ENCODE measurements around the gene PTPRU.

PTPRU gene

DNA sequence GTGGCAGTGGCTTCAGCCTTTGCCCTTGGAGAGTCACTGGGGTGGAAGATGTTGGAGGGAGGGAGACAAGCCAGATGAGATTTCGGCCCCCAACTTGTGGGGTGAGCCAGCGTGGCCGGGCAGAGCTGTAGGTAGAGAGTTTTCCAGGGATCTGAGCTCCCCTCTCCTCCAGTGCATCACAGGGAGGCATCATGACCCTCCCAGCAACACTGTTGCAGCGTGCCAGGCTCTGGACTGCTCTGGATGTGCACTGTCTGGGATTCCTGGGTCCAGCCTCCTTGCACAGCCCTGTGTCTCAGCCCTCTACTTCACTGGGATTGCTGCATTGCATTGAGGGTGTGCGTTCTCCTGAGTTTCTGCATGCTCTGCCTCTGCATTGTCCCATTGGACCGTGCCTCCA is 8.9 kb downstream of the PTPRU start:
- no peak for DNase-seq (ENCODE audit: low read depth in 2 of 2)

DNA sequence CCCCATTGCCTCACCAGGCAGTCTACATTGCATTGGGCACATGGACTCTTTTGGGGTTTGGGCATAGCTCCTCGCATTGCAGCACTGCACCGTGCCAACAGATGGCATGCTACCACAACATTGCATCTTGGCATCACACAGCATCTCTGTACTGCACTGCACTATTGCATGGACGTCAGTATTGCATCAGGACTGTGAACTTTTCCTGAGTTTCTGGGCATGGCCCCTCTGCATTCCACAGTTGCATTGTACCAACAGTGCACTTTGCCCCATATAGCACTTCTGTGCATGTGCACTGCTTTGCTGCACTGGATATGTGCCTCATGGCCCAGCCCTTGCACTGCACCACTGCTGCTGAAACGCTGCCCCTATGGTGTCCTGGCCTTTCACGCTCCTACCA is 9.6 kb downstream of the PTPRU start:
- no peak for DNase-seq (ENCODE audit: low read depth in 2 of 2)

DNA sequence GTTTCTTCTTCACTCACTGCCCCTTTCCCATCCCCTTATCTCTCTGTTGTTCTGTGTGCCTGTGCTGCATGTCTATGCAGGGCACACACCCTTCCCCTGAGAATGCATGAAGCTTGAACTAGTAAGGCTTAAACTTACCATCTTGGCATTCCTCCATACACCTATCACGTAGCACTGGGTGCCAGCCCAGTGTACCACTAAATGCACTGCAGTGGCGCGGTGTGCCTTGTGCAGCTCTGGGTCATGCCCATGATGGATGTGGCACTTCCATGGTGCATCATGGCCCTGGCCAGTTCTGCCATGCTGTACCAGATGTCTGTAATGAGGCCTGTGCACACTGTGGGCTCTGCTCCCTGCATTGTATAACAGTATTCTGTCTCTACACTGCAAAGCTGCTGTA is 10.7 kb downstream of the PTPRU start:
- DNase-seq (ENCODE audit: low read depth in 2 of 2), result no peak

DNA sequence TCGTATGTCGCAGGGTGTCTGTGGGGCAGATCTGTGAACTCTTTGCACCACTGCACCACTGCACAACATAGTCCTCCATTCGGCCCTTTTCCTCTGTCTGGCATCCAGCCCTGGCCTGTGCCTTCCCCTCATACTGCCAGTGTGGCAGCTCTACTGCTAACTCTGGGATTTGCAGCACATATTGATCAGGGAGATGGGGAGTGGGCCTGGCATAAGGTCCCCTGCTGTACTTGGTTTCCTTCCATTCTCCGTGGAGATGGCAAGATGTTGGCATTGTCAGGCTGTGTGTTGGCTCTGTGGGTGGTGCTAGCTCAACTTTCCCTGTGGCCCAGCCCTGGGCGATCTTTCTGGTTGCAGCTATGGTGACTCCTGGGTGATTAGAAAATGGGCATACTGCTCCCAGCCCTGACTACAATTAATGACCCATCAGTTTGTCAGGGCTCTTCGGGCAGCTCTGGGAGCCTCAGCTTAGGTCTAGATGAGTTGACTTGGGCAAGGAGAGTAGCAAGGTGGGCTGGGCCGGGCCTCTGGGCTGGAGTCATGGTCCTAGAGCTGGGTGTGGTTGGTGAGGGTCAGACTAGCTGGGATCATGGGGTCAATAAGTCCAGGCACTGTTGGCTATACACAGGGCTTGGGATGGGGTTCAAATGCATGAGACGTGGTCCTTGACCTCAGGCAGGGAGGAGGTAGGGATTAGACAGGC is 11.4 kb downstream of the PTPRU start:
- no peak for DNase-seq (ENCODE audit: low read depth in 2 of 2)

DNA sequence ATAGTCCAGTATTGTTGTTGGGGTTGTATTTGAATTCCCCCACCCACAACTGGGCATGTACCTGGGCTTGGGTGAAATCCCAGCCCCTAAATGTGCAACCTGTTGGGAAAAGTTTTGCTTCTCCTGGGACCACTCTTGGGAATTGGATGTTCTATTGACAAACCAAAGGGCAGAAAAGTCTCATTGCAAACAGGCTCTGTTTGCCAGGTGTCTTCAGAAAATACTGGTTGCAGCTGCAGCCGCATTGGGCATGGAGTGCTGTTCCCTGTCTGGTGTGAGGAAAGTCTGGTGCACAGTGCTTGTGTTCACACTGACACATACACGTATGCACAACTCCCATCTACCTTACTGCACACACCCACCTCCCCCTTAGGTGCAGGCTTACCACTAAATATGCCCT is 12.1 kb downstream of the PTPRU start:
- no peak for DNase-seq (ENCODE audit: low read depth in 2 of 2)

DNA sequence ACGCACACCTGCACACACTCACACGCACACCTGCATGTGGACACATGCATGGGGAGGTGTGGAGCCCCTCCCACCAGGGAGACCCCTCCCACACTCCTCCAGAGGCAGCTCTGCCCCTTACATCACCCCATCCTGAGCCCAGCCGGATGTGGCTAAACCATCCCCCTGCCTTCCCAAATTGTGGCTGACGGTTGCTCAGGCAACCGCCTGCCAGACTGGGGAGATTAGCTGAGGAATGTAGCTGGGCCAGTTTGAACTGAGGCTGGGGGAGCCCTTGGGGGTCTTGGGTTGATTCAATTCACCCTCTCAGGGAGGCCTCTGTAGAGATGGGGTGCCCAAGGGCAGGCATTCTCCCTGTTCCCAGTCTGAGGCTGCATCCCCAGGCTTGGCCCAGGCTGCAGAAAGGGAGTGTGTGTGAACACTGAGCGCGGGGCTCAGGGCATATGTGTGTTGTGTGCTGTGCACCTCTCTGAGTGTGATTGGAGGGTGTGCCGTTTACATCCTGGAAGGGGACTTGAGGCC is 12.9 kb downstream of the PTPRU start:
- DNase-seq (ENCODE audit: low read depth in 2 of 2), result no peak

DNA sequence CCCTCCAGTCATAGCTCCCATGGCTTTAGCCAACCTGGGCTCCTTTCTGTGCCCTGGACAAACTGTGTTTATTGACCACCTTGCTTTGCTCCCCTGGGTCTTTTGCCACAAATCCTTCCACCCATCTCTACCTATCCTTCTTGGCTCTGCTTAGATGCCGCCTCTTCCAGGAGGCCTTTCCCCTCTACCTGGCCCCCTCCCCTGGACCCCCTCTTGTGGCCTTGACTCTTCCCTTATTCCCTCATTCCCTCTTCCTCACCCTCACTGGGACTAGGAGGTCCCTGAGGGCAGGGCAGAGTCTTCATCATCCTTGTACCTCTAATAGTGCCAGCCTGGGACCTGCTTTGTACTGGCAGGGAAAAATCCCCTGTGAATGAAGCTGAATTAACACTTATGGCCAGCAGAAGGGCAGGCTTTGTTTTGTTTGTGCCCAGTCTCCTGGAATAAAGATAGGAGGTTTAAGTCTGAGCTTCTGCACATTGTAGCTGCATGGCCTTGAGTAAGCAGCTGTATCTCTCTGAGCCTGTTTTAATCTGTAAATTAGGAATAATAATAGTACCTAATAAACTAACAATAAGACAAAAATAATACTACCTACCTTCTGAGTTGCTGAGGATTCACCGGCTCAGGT is 13.7 kb downstream of the PTPRU start:
- no peak for DNase-seq (ENCODE audit: low read depth in 2 of 2)

DNA sequence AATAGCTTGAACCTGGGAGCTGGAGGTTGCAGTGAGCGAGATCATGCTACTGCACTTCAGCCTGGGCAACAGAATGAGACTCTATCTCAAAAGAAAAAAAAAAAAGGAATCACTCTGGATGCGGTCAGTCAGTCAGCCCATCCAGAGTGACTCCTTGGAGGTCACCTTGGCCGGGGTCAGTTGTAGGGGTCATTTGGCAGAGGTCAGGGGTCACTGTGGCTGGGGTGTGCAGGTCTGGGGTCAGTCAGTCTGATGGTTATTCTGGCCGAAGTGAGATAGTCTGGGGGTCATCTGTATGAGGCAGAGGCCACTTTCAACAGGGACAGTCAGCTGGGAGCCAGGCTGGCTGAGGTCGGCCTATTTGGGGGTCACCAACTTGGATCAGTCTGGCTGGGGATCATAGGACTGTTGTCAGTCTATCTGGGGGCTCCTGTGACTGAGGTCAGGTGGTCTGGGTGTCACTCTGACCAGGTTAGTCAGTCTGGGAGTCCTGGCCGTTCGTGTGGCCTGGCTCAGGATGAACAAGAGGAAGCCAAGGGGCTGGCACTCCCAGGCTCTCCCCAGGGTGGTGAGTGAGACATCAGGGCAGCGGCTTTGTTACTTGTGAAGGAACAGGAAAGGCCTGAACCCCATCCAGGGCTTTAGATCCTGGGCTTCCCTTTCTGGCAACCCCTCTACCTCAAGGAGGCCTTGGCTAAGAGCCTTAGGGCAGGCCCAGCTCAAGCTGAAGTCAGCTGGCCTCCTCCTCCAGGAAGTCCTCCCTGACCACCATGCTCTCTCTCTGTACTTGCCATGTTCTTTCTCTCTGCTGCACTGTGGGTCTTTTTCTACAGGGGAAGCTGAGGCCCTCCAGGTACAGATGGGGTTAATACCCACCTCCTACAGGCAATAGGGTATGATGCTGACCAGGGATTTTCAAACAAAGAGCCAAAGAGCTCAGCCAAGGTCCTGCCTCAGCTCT is 15.1 kb downstream of the PTPRU start:
- DNase-seq (ENCODE audit: low read depth in 2 of 2), result no peak

DNA sequence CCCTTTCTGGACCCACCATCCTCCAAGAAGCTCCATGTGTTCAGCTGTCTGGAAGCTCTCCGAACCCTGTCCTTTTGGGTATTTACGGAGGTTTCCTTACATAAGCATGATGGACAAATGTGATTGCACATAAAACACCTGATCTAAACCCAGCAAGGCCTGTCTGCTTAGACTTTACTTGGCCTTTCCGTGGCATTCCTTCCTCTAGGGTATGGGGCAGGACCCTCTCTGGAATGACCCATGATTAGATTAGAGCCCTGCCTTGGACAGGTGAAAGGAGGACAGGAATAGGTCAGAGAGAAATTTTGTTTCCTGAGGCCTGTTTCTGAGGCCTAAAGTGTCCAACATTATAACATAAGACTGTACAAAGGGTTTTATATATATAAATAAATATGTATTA is 16.9 kb downstream of the PTPRU start:
- DNase-seq (ENCODE audit: low read depth in 2 of 2), result no peak

DNA sequence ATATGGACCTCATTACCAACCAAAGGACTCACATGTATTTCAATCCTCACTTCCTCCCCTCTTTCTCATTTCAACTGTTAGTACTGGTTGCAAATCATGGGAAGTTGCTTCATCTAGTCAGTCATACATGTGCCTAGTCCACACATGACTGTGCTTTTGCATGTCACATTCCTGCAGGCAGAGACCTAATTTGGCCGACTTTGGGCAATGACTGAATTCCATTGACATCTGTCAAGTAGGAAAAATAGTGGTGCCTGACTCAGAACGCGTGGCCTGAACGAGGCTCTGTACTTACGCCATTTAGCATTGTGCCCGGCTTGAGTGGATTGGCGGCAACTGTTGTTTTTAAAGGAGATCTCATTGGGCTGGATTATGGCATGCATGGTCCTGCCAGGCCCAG is 18.0 kb downstream of the PTPRU start:
- DNase-seq (ENCODE audit: low read depth in 2 of 2), result no peak

DNA sequence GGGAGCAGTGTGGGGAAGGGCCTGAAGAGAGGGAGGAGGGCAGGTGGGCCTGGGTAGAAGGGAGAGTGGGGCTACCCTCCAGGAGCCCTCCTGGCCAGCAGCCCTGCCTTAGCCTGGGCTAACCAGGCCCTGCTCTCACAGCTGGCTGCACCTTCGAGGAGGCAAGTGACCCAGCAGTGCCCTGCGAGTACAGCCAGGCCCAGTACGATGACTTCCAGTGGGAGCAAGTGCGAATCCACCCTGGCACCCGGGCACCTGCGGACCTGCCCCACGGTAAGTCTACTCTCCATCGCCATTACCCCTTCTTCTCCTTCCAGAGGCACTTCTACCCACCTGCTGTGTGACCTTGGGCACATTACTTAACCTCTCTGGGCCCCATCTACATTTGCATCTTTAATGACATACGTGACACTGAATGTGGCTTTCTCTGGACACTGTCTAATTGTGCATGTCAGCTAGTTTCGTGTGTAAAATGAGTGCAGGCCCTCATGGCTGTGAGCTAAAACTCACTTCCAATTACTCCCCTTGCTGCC is 18.9 kb downstream of the PTPRU start:
- no peak for DNase-seq (ENCODE audit: low read depth in 2 of 2)

DNA sequence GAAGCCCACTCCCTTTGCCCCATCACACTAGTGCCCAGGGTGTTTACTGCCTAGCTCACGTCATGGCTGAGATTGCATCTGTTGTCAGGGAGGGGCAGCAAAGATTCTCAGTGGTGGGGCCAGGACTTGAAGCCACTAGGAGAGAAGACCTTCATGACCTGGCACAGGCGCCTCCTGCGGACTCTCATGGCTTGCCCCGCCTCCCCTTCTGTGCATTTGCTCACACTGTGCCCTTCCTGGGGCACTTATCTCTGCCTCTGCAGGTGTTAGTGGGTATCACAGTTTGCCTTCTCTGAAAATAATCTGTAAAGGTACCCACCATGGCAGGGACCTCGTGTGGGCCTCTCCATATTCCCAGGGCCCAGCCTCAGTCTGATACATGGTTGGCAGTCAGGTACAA is 20.1 kb downstream of the PTPRU start:
- no peak for DNase-seq (ENCODE audit: low read depth in 2 of 2)

DNA sequence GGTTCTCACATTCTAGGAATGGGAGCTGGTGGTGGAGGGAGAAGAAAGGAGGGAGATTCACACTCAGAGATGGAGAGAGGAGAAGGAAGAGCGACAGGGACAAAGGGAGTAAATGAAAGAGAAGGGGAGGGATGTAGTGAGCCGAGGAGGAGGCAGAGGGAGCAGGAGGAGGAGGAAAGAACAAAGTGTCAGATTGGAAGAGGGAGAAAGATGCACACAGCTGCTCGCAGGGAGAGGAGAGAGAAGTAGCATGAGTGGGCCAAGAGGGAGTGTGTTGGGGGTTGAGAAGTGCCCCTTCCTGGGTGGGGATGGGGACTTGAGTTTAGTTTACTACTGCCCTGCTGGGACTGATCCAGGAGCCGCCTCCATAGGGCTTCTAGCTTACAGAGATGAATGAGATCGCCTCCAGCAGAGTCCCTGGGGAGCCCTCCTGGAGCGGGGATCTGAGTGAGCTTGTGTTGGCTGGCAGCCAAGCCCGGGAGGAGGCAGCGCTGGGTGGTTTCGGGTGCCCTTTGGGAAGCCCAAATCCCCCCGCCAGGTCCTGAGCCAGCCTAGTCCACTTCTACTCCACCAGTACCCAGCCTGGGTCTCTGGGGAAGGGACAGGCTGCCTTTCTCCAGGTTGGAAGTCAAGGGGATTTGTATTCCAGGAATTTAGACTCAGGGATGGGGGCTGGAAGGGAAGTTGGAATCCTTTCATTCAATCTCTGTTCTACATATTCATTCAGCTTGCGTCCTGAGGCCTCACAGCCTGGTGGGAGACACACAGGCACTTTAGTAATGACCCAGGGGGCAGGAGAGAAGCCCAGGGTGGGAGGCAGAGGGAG is 20.9 kb downstream of the PTPRU start:
- no peak for DNase-seq (ENCODE audit: low read depth in 2 of 2)

DNA sequence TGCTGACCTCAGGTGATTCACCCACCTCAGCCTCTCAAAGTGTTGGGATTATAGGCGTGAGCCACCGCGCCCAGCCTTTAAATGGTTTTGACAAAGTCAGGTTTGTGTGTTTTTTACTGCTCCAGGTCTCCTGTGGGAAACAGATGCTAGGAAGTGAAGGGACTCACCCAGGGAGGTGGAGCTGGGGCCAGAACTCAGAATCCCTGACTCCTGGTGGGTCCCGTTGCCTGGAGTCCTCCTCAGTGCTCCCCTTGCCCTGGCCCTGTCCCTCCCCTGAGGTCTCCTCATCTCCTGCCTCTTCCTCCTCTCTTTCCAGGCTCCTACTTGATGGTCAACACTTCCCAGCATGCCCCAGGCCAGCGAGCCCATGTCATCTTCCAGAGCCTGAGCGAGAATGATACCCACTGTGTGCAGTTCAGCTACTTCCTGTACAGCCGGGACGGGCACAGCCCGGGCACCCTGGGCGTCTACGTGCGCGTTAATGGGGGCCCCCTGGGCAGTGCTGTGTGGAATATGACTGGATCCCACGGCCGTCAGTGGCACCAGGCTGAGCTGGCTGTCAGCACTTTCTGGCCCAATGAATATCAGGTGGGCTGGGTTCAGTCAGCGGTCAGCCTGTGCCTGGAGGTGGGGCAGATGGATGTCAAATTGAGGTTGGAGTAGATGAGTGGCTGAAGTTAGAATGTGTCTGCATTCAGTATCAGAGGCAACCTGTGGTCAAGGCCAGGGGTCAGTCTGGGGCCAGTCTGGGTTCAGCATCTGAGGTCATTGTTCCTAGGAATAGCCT is 22.1 kb downstream of the PTPRU start:
- no peak for DNase-seq (ENCODE audit: low read depth in 2 of 2)

DNA sequence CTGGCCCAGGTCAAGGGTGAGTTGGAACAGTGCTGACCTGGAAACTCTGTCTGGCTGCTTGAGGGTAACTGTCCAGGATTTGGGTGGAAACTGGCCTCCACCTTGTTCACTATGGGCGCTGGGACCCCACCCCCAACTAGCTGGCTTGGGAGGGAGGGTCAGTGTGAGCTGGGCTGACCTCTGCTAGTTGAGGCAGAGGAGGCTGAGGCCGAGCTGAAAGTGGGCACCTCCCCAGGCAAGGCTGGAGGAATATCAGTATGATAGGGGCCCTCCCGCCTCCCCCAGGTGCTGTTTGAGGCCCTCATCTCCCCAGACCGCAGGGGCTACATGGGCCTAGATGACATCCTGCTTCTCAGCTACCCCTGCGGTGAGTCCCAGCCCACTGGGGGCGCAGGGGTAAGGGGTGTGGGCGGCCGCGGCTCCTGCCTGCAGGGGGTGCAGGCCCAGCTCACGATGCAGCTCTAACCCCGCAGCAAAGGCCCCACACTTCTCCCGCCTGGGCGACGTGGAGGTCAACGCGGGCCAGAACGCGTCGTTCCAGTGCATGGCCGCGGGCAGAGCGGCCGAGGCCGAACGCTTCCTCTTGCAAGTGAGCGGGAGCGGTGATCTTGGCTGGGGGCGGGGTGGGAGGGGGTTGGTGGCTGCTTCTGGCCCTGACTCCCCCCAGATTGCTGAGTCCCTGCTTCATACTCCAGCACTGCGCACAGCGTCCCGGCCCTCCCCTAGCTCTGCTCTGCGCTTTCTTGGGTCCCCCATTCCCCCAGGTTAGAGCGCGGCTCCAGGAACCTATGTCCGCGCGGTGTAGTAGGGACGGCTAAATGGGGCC is 22.9 kb downstream of the PTPRU start:
- no peak for DNase-seq (ENCODE audit: low read depth in 2 of 2)

DNA sequence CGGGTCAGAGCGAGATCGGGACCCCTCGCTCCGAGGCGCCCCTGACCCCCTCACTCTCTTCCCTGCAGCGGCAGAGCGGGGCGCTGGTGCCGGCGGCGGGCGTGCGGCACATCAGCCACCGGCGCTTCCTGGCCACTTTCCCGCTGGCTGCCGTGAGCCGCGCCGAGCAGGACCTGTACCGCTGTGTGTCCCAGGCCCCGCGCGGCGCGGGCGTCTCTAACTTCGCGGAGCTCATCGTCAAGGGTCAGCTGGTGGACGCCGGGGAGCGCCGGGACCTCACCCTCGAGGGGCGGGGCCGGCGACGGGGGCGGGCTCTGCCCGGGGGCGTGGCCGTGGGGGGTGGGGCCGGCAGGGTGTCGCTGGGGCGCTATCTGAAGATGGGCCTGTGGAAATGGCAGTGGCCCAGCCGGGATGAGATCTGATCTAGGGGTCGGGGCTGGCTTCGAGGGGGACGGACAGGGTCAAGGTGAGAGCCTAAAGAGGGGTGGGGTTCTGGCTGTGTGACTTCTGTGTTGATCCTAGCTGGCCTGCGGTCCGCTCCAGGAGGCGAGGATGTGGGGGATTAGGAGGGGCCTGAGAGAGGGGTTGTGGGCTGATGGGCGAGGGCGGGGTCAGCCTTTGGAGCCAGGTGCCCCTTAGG is 23.6 kb downstream of the PTPRU start:
- peak in 1 of 2 donors; percentile 45 for DNase-seq (ENCODE audit: low read depth in 2 of 2)

DNA sequence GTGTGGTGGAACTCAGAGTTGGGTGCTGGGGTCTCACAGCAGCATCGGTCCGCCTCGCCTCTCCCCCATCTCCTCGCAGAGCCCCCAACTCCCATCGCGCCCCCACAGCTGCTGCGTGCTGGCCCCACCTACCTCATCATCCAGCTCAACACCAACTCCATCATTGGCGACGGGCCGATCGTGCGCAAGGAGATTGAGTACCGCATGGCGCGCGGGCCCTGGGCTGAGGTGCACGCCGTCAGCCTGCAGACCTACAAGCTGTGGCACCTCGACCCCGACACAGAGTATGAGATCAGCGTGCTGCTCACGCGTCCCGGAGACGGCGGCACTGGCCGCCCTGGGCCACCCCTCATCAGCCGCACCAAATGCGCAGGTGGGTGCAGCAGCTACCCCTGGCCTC is 24.2 kb downstream of the PTPRU start:
- DNase-seq (ENCODE audit: low read depth in 2 of 2), result no peak

DNA sequence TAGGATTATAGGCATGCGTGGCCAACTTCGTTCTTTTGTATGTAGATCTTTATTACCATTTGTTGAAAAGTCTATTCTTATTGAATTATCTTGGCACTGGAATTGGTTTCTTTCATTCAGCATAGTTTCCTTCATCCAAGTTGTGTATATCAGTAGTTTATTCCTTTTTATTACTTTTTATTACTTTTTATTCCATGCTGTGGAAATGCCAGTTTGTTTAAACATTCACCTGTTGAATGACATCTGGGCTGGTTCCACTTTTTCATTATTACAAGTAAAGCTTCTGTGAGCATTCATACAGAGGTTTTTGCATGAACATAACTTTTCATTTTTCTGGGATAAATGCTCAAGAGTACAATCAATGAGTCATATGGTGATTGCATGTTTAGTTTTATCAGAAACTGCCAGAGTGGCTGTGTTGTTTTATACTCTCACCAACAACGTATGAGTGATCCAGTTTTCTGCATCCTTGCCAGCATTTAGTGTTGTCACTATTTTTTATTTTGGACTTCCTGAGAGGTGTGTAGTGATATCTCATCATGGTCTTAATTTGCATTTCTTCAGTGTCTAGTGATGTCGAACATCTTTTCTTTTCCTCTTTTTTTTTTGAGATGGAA is 28.6 kb downstream of the PTPRU start:
- DNase-seq (ENCODE audit: low read depth in 2 of 2), result no peak

DNA sequence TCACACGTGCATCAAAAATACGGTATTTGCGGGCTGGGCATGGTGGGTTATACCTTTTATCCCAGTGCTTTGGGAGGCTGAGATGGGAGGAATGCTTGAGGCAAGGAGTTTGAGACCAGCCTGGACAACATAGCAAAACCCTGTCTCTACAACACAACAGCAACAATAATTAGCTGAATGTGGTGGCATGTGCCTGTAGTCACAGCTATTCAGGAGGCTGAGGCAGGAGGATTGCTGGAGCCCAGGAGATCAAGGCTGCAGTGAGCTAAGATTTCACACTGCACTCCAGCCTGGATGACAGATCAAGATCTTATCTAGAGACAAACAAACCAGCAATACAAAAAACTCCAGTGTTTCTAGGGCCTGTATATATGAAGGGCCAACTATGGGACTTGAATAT is 30.6 kb downstream of the PTPRU start:
- DNase-seq (ENCODE audit: low read depth in 2 of 2), result no peak
